Epithelial cell of esophagus (primary cell): Measurements from ENCODE around the gene ADSS2.
"Not testable (repeated sequence)": the region's sequence is repeated elsewhere in the genome, so short reads cannot be mapped to it uniquely, and the experiment has no call there.

Source experiments
- DNase-seq: peaks from one replicate; pipeline ENCODE4 v3.0.0; 2010; ENCODE audit warnings: low read depth
- H3K4me3 ChIP-seq: 2 replicates; pipeline ENCODE4 v1.5.1; 2011; ENCODE audit warnings: mild to moderate bottlenecking, low read length, control low read depth
- TF ChIP-seq, protein P1 (sequence below): IDR thresholded peaks from 2 replicates; pipeline ENCODE4 v1.5.1; 2011; ENCODE audit warnings: low read depth, mild to moderate bottlenecking, low read length, control low read depth, inconsistent platforms; ENCODE audit not compliant: insufficient read depth; ENCODE audit errors: missing control alignments

ADSS2 gene

GRCh38 chr1:244367399-244368114, 84.2 kb downstream of the ADSS2 start:
- H3K4me3 ChIP-seq, result no peak overlapping the region
- DNase-seq, result no peak
- TF ChIP-seq, protein P1, sequence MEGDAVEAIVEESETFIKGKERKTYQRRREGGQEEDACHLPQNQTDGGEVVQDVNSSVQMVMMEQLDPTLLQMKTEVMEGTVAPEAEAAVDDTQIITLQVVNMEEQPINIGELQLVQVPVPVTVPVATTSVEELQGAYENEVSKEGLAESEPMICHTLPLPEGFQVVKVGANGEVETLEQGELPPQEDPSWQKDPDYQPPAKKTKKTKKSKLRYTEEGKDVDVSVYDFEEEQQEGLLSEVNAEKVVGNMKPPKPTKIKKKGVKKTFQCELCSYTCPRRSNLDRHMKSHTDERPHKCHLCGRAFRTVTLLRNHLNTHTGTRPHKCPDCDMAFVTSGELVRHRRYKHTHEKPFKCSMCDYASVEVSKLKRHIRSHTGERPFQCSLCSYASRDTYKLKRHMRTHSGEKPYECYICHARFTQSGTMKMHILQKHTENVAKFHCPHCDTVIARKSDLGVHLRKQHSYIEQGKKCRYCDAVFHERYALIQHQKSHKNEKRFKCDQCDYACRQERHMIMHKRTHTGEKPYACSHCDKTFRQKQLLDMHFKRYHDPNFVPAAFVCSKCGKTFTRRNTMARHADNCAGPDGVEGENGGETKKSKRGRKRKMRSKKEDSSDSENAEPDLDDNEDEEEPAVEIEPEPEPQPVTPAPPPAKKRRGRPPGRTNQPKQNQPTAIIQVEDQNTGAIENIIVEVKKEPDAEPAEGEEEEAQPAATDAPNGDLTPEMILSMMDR, result no peak

- no peak overlapping the region for H3K4me3 ChIP-seq
- no peak for DNase-seq
- TF ChIP-seq, protein P1, result no peak
These were observed 85.9 kb downstream of the ADSS2 start for GRCh38 chr1:244365809-244366208.

GRCh38 chr1:244365262-244365661, 86.4 kb downstream of the ADSS2 start:
- not testable (repeated sequence) for DNase-seq, H3K4me3 ChIP-seq

- no peak for DNase-seq
- H3K4me3 ChIP-seq, result no peak overlapping the region
- TF ChIP-seq, protein P1, result no peak
These were observed 89.2 kb downstream of the ADSS2 start for GRCh38 chr1:244362476-244362875.

DNA sequence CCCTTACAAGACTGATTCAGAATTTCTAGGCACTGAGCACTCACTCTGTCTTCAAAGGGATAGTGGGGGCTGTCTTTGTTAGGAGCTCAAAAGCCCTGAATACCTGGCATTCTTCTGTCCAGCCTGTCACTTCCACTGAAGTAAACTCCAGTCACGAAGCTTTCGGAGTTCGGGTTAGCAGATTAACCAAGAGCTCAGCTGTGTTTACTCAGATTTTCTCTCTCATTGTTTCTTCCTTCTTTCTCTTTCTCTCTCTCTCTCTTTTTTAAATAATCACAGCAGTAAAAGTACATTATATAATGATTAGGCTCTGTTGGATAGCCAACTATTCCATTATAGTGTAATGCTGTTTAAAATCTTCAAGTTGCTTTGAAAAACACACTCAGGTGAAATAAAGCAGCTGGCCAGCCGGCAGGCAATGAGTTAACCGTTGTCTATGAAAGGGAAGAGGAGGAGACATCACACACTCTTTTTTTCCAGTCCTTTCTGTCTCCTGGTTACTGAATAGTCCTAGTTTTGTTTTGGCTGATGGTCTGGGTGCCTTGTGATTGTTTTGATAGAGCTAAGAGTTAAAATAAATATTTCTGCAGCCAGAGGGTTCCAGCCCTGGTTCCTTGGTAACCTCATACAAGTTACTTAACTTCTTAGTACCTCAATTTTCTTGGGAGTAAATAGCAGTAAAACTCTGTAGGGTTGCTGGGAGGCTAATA, 89.8 kb downstream of the ADSS2 start:
- DNase-seq, result peak; percentile 22
- no peak overlapping the region for H3K4me3 ChIP-seq
- TF ChIP-seq, protein P1, result no peak
